GM21825 (cell line): Measurements from ENCODE around the gene AFDN.

Experiments used
- ATAC-seq: cut with Tn5 transposase; IDR thresholded peaks from one replicate; pipeline ENCODE4 v1.9.1; 2021; ENCODE audit warnings: mild to moderate bottlenecking, moderate library complexity; ENCODE audit not compliant: unreplicated experiment

The AFDN gene

GRCh38 chr6:167811442-167812087 is 15.1 kb upstream of the AFDN start:
- no peak for ATAC-seq

- no peak for ATAC-seq
Observed at GRCh38 chr6:167812088-167812487, 14.6 kb upstream of the AFDN start.

GRCh38 chr6:167815296-167815980 is 11.3 kb upstream of the AFDN start:
- no peak for ATAC-seq

GRCh38 chr6:167817016-167817415 is 9.7 kb upstream of the AFDN start:
- no peak for ATAC-seq

- ATAC-seq: no peak
Observed at GRCh38 chr6:167817729-167818128, 9.0 kb upstream of the AFDN start.

GRCh38 chr6:167819576-167819975 is 7.1 kb upstream of the AFDN start:
- ATAC-seq: no peak

GRCh38 chr6:167820681-167821080 is 6.0 kb upstream of the AFDN start:
- ATAC-seq: no peak

GRCh38 chr6:167824591-167825331 is 1.9 kb upstream of the AFDN start:
- no peak for ATAC-seq

GRCh38 chr6:167825332-167826229 is 1.1 kb upstream of the AFDN start:
- ATAC-seq: no peak

GRCh38 chr6:167826230-167826895 is 348 bp upstream of the AFDN start:
- ATAC-seq: peak; percentile 74

- peak; percentile 38 for ATAC-seq
Observed at GRCh38 chr6:167827583-167828324, 1.0 kb downstream of the AFDN start.

GRCh38 chr6:167828325-167828956 is 1.7 kb downstream of the AFDN start:
- ATAC-seq: no peak

- ATAC-seq: no peak
Observed at GRCh38 chr6:167829513-167829912, 2.8 kb downstream of the AFDN start.

- no peak for ATAC-seq
Observed at GRCh38 chr6:167831281-167831828, 4.6 kb downstream of the AFDN start.

- ATAC-seq: peak; percentile 47
Observed at GRCh38 chr6:167832497-167833395, 6.0 kb downstream of the AFDN start.

GRCh38 chr6:167833396-167833763 is 6.7 kb downstream of the AFDN start:
- peak; percentile 18 for ATAC-seq

- ATAC-seq: no peak
Observed at GRCh38 chr6:167835260-167835659, 8.5 kb downstream of the AFDN start.

- ATAC-seq: no peak
Observed at GRCh38 chr6:167836721-167837120, 10.0 kb downstream of the AFDN start.
